ENCODE results near the gene RBBP7.

- TF ChIP-seq, protein P1, sequence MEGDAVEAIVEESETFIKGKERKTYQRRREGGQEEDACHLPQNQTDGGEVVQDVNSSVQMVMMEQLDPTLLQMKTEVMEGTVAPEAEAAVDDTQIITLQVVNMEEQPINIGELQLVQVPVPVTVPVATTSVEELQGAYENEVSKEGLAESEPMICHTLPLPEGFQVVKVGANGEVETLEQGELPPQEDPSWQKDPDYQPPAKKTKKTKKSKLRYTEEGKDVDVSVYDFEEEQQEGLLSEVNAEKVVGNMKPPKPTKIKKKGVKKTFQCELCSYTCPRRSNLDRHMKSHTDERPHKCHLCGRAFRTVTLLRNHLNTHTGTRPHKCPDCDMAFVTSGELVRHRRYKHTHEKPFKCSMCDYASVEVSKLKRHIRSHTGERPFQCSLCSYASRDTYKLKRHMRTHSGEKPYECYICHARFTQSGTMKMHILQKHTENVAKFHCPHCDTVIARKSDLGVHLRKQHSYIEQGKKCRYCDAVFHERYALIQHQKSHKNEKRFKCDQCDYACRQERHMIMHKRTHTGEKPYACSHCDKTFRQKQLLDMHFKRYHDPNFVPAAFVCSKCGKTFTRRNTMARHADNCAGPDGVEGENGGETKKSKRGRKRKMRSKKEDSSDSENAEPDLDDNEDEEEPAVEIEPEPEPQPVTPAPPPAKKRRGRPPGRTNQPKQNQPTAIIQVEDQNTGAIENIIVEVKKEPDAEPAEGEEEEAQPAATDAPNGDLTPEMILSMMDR (IDR thresholded peaks at IDR 0.05): no peak
- TF ChIP-seq POLR2A (IDR thresholded peaks at IDR 0.05): no peak
- no peak for TF ChIP-seq POLR2AphosphoS5 (IDR thresholded peaks at IDR 0.05)
Observed at GRCh38 chrX:16876696-16877095, 6.5 kb upstream of the RBBP7 start.

All from suprapubic skin (tissue), 4 donors.